ENCODE measurements around the gene IRAK1BP1. TPM values are rescaled to one million over a fixed set of nuclear protein-coding genes. Genes with fewer than 3 reads are reported as not detected.

Gene IRAK1BP1
- total RNA-seq, 1 experiment from 2014 or later, result 2.8 TPM

Other genes starting within 250 kb of the IRAK1BP1 start
- gene PHIP, start 210.7 kb downstream of the IRAK1BP1 start, total RNA-seq (2014; rRNA removed; shearing (Covaris generic)), result 10.3 and 11.3 TPM in 2 replicates